OCI-LY3 (cell line): ENCODE results near the gene GIMAP2.

ENCODE experiments used
- EZH2phosphoT487 ChIP-seq: fragments of 200-600 bp; shearing (Covaris generic); IDR thresholded peaks from 2 replicates; pipeline ENCODE4 v1.6.1; 2018; ENCODE audit warnings: antibody characterized with exemption, mixed run types, low read depth
- TF ChIP-seq, protein P1 (sequence below): fragments of 200-600, 300-600 bp; sonication (generic); IDR thresholded peaks from 2 replicates; pipeline ENCODE4 v1.5.1; 2014; ENCODE audit warnings: antibody characterized with exemption, low read length, low read depth

DNA sequence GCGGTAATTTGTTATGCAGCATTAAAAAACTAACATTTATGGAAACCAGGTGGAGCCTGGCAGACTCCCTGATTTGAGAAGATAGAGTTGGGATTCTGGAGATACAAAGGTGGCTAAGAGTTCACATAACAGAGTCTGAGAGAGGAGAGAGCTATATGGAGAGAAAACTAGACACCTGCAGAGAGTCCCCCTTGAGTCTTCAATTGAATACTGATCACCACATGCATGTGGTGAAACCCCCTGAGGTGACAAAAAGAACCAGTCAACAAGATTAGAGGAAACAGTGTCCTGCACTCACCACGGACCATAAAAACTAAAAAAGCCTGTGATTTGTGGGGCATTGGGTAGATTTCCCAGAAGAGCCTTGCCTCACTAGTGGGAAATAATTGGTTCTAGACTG lies 10.1 kb downstream of the GIMAP2 start:
- TF ChIP-seq, protein P1, sequence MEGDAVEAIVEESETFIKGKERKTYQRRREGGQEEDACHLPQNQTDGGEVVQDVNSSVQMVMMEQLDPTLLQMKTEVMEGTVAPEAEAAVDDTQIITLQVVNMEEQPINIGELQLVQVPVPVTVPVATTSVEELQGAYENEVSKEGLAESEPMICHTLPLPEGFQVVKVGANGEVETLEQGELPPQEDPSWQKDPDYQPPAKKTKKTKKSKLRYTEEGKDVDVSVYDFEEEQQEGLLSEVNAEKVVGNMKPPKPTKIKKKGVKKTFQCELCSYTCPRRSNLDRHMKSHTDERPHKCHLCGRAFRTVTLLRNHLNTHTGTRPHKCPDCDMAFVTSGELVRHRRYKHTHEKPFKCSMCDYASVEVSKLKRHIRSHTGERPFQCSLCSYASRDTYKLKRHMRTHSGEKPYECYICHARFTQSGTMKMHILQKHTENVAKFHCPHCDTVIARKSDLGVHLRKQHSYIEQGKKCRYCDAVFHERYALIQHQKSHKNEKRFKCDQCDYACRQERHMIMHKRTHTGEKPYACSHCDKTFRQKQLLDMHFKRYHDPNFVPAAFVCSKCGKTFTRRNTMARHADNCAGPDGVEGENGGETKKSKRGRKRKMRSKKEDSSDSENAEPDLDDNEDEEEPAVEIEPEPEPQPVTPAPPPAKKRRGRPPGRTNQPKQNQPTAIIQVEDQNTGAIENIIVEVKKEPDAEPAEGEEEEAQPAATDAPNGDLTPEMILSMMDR, result no peak
- TF ChIP-seq EZH2phosphoT487, result no peak
